Neural cell (in vitro differentiated cells): ENCODE results near the gene LRCH4. TPM values are rescaled to one million over a fixed set of nuclear protein-coding genes. Genes with fewer than 3 reads are reported as not detected.

Experiments used
- H2AFZ ChIP-seq: fragments of 200-600, 300-800 bp; sonication (generic), shearing (Covaris generic); 2 replicates; pipeline ENCODE4 v1.6.0; 2014; ENCODE audit warnings: low read depth, mild to moderate bottlenecking, antibody characterized with exemption, low read length, moderate library complexity
- H3F3A ChIP-seq: fragments of 200-600 bp; shearing (Covaris generic); 2 replicates; pipeline ENCODE4 v1.6.1; 2016; ENCODE audit warnings: mild to moderate bottlenecking, moderate library complexity, mixed read lengths, antibody characterized with exemption, low read length; ENCODE audit not compliant: insufficient read depth, poor library complexity, severe bottlenecking
- H3K27ac ChIP-seq: fragments of 200-600, 300-800 bp; sonication (generic), shearing (Covaris generic); 2 replicates; pipeline ENCODE4 v1.5.1; 2014; ENCODE audit warnings: mild to moderate bottlenecking, low read length, moderate library complexity
- H3K27me3 ChIP-seq: fragments of 300-800, 200-600 bp; sonication (generic), shearing (Covaris generic); 2 replicates; pipeline ENCODE4 v1.6.0; 2014; ENCODE audit warnings: mild to moderate bottlenecking, low read depth, low read length, moderate library complexity; ENCODE audit not compliant: insufficient read depth
- H3K36me3 ChIP-seq: fragments of 300-800, 200-600 bp; sonication (generic), shearing (Covaris generic); 2 replicates; pipeline ENCODE4 v1.5.1; 2014; ENCODE audit warnings: mild to moderate bottlenecking, antibody characterized with exemption, low read length, moderate library complexity; ENCODE audit not compliant: insufficient read depth
- H3K4me2 ChIP-seq: fragments of 300-800, 200-600 bp; sonication (generic), shearing (Covaris generic); 2 replicates; pipeline ENCODE4 v1.6.0; 2014; ENCODE audit warnings: mild to moderate bottlenecking, low read length
- H3K4me3 ChIP-seq: fragments of 300-800, 200-600 bp; sonication (generic), shearing (Covaris generic); 2 replicates; pipeline ENCODE4 v1.5.1; 2014; ENCODE audit warnings: mild to moderate bottlenecking, low read length, moderate library complexity
- H3K79me2 ChIP-seq: fragments of 200-600 bp; shearing (Covaris generic); replicated peaks from 2 replicates; pipeline ENCODE4 v1.6.0; 2014; ENCODE audit warnings: mild to moderate bottlenecking, low read length, moderate library complexity; ENCODE audit not compliant: insufficient read depth
- H3K9ac ChIP-seq: fragments of 300-800, 200-600 bp; sonication (generic), shearing (Covaris generic); 2 replicates; pipeline ENCODE4 v1.6.1; 2016; ENCODE audit warnings: mild to moderate bottlenecking, low read length, mixed read lengths
- H3K9me2 ChIP-seq: fragments of 200-600 bp; shearing (Covaris generic); 2 replicates; pipeline ENCODE4 v1.6.1; 2016; ENCODE audit warnings: mild to moderate bottlenecking, low read length, mixed read lengths; ENCODE audit not compliant: insufficient read depth
- H3K9me3 ChIP-seq: fragments of 200-600, 300-800 bp; sonication (generic), shearing (Covaris generic); 2 replicates; pipeline ENCODE4 v1.6.1; 2016; ENCODE audit warnings: mild to moderate bottlenecking, mixed run types, low read length, moderate library complexity, mixed read lengths
- H4K20me1 ChIP-seq: fragments of 200-600 bp; shearing (Covaris generic); 2 replicates; pipeline ENCODE4 v1.6.1; 2016; ENCODE audit warnings: mild to moderate bottlenecking, mixed run types; ENCODE audit not compliant: insufficient read depth
- CTCF ChIP-seq: fragments of 450-650 bp; IDR thresholded peaks from 2 replicates; pipeline ENCODE4 v1.5.1; 2014; ENCODE audit warnings: antibody characterized with exemption, mild to moderate bottlenecking, moderate library complexity; ENCODE audit not compliant: poor library complexity, severe bottlenecking
- EP300 ChIP-seq: fragments of 450-650 bp; conservative IDR thresholded peaks from 2 replicates; pipeline ENCODE4 v1.6.1; 2014; ENCODE audit warnings: antibody characterized with exemption, mild to moderate bottlenecking, moderate library complexity; ENCODE audit not compliant: poor library complexity, severe bottlenecking
- EZH2 ChIP-seq: fragments of 200-600, 300-800 bp; shearing (Covaris generic), sonication (generic); IDR thresholded peaks from 2 replicates; pipeline ENCODE4 v1.6.1; 2014; ENCODE audit warnings: antibody characterized with exemption, low read length, borderline replicate concordance, mild to moderate bottlenecking; ENCODE audit not compliant: insufficient read depth, poor library complexity, severe bottlenecking
- MXI1 ChIP-seq: fragments of 450-650 bp; conservative IDR thresholded peaks from 2 replicates; pipeline ENCODE4 v1.6.1; 2014; ENCODE audit warnings: antibody characterized with exemption, mild to moderate bottlenecking; ENCODE audit not compliant: poor library complexity, severe bottlenecking
- POLR2AphosphoS5 ChIP-seq: IDR thresholded peaks from 2 replicates; pipeline ENCODE4 v1.6.1; 2012
- RAD21 ChIP-seq: fragments of 450-650 bp; conservative IDR thresholded peaks from 2 replicates; pipeline ENCODE4 v1.6.1; 2014; ENCODE audit warnings: antibody characterized with exemption, mild to moderate bottlenecking, moderate library complexity
- REST ChIP-seq: IDR thresholded peaks from 2 replicates; pipeline ENCODE4 v1.6.1; 2012; ENCODE audit warnings: borderline replicate concordance
- SMC3 ChIP-seq: fragments of 450-650 bp; conservative IDR thresholded peaks from 2 replicates; pipeline ENCODE4 v1.6.1; 2014; ENCODE audit warnings: antibody characterized with exemption, mild to moderate bottlenecking, moderate library complexity; ENCODE audit not compliant: poor library complexity
- TAF1 ChIP-seq: IDR thresholded peaks from 2 replicates; pipeline ENCODE4 v1.6.1; 2012; ENCODE audit warnings: low read depth
- polyA plus RNA-seq: library from polyadenylated mRNA; depleted of rRNA; stranded (reverse); fragments of >200 nt; gene quantifications from 2 replicates; pipeline ENCODE4 v1.2.3, GENCODE V29; 2014

The LRCH4 gene
- polyA plus RNA-seq, 1 donor from 2014 or later = 17.2 TPM

- no peaks in the 10 kb centered on the region for H3F3A ChIP-seq
- no peak overlapping the region for H3K9ac ChIP-seq
- H4K20me1 ChIP-seq = no peaks in the 10 kb centered on the region
- H3K9me3 ChIP-seq = no peaks in the 10 kb centered on the region
- no peak overlapping the region for H3K4me2 ChIP-seq
- no peak overlapping the region for H2AFZ ChIP-seq
- no peak overlapping the region for H3K27ac ChIP-seq
- no peak overlapping the region for H3K4me3 ChIP-seq
- TF ChIP-seq EP300 (no peak), POLR2AphosphoS5 (no peak), REST (no peak), MXI1 (no peak), CTCF (no peak), TAF1 (no peak), SMC3 (no peak), EZH2 (no peak), RAD21 (no peak)
- H3K9me2 ChIP-seq = no peaks in the 10 kb centered on the region
- no peaks in the 10 kb centered on the region for H3K79me2 ChIP-seq
- no peaks in the 10 kb centered on the region for H3K36me3 ChIP-seq
- H3K27me3 ChIP-seq = no peaks in the 10 kb centered on the region
Measured at GRCh38 chr7:100577103-100577502, 8.8 kb downstream of the LRCH4 start.

GRCh38 chr7:100576384-100576993 is 9.4 kb downstream of the LRCH4 start:
- Histone ChIP-seq H3K9ac (no peak overlapping the region), H4K20me1 (no peaks in the 10 kb centered on the region), H3K79me2 (no peaks in the 10 kb centered on the region), H3K27me3 (no peaks in the 10 kb centered on the region), H3K36me3 (no peaks in the 10 kb centered on the region), H3K9me2 (no peaks in the 10 kb centered on the region), H3K9me3 (no peaks in the 10 kb centered on the region), H2AFZ (no peak overlapping the region), H3F3A (no peaks in the 10 kb centered on the region), H3K4me2 (no peak overlapping the region), H3K4me3 (no peak overlapping the region), H3K27ac (no peak overlapping the region)
- no peak for TF ChIP-seq CTCF
- TF ChIP-seq MXI1 = no peak
- no peak for TF ChIP-seq POLR2AphosphoS5
- TF ChIP-seq RAD21 = no peak
- TF ChIP-seq EZH2 = no peak
- TF ChIP-seq TAF1 = no peak
- TF ChIP-seq SMC3 = no peak
- no peak for TF ChIP-seq REST
- TF ChIP-seq EP300 = no peak
